DOHH2 (cell line): ENCODE measurements around the gene P3R3URF.
A peak's percentile ranks its signal among the peaks of the same experiment; 100 is the strongest.
"Not testable (repeated sequence)": the region's sequence is repeated elsewhere in the genome, so short reads cannot be mapped to it uniquely, and the experiment has no call there.

Experiments
- H3F3A ChIP-seq: fragments of 200-600 bp; sonication (generic), shearing (Covaris generic); 2 replicates; pipeline ENCODE4 v1.6.0; 2016; ENCODE audit warnings: antibody characterized with exemption, mild to moderate bottlenecking; ENCODE audit not compliant: control insufficient read depth, insufficient read depth
- H3K27ac ChIP-seq: fragments of 200-600 bp; sonication (generic); 2 replicates; pipeline ENCODE4 v1.5.1; 2014; ENCODE audit warnings: low read depth, mild to moderate bottlenecking, low read length, moderate library complexity
- H3K27me3 ChIP-seq: fragments of 200-600 bp; sonication (generic); 2 replicates; pipeline ENCODE4 v1.6.1; 2014; ENCODE audit warnings: mild to moderate bottlenecking, low read length, mixed read lengths; ENCODE audit not compliant: control insufficient read depth
- H3K36me3 ChIP-seq: fragments of 200-600 bp; sonication (generic); 2 replicates; pipeline ENCODE4 v1.6.1; 2014; ENCODE audit warnings: mild to moderate bottlenecking, low read length, moderate library complexity, mixed read lengths; ENCODE audit not compliant: control insufficient read depth
- H3K4me1 ChIP-seq: fragments of 200-600 bp; sonication (generic); 2 replicates; pipeline ENCODE4 v1.6.1; 2014; ENCODE audit warnings: mild to moderate bottlenecking, low read length, mixed read lengths; ENCODE audit not compliant: control insufficient read depth
- H3K4me2 ChIP-seq: fragments of 200-600 bp; sonication (generic); 2 replicates; pipeline ENCODE4 v1.6.0; 2014; ENCODE audit warnings: mild to moderate bottlenecking, low read length, moderate library complexity
- H3K4me3 ChIP-seq: fragments of 200-600 bp; sonication (generic); 2 replicates; pipeline ENCODE4 v1.5.1; 2014; ENCODE audit warnings: mild to moderate bottlenecking, low read length, mixed read lengths
- H3K79me2 ChIP-seq: fragments of 200-600 bp; sonication (generic); 2 replicates; pipeline ENCODE4 v1.6.1; 2014; ENCODE audit warnings: mild to moderate bottlenecking, low read length, mixed read lengths; ENCODE audit not compliant: control insufficient read depth
- H3K9me2 ChIP-seq: fragments of 200-600 bp; sonication (generic); replicated peaks from 2 replicates; pipeline ENCODE4 v1.6.1; 2014; ENCODE audit warnings: mild to moderate bottlenecking, low read length, mixed read lengths; ENCODE audit not compliant: control insufficient read depth
- H3K9me3 ChIP-seq: fragments of 200-600 bp; sonication (generic); 2 replicates; pipeline ENCODE4 v1.6.1; 2014; ENCODE audit warnings: antibody characterized with exemption, low read length, mixed read lengths; ENCODE audit not compliant: control insufficient read depth, insufficient read depth
- H4K20me1 ChIP-seq: fragments of 200-600 bp; sonication (generic); 2 replicates; pipeline ENCODE4 v1.6.0; 2014; ENCODE audit warnings: low read depth, mild to moderate bottlenecking, antibody characterized with exemption, low read length, moderate library complexity; ENCODE audit not compliant: control insufficient read depth, insufficient read depth
- CTCF ChIP-seq: fragments of 200-600 bp; sonication (generic); IDR thresholded peaks from one replicate; pipeline ENCODE4 v1.5.1; 2014; ENCODE audit warnings: antibody characterized with exemption, mild to moderate bottlenecking, low read depth, low read length; ENCODE audit not compliant: poor library complexity, severe bottlenecking
- EZH2phosphoT487 ChIP-seq: fragments of 200-600 bp; sonication (generic); IDR thresholded peaks from 2 replicates; pipeline ENCODE4 v1.6.1; 2017; ENCODE audit warnings: borderline replicate concordance, mild to moderate bottlenecking, antibody characterized with exemption, low read length, moderate library complexity, mixed read lengths

The P3R3URF gene

GRCh38 chr1:46176211-46176865, at the start of gene P3R3URF:
P3R3URF (minus strand) TSS chr1:46176488; CDS start chr1:46176471, 17 bp downstream.
- Histone ChIP-seq H3K9me3 (no peaks in the 10 kb centered on the region), H3K36me3 (no peaks in the 10 kb centered on the region), H3K79me2 (no peaks in the 10 kb centered on the region), H3K4me2 (no peak within 1 kb of the TSS), H3K4me1 (peaks cover 19% of the 10 kb centered on the region), H3F3A (no peaks in the 10 kb centered on the region), H3K27ac (no peak within 1 kb of the TSS), H3K9me2 (no peaks in the 10 kb centered on the region), H3K4me3 (no peak within 1 kb of the TSS), H4K20me1 (no peaks in the 10 kb centered on the region), H3K27me3 (no peaks in the 10 kb centered on the region)
- TF ChIP-seq EZH2phosphoT487 (no peak), CTCF (no peak)

GRCh38 chr1:46224966-46225365, 48.7 kb upstream of the P3R3URF start:
- Histone ChIP-seq H3K27ac (no peak overlapping the region), H3K9me2 (no peaks in the 10 kb centered on the region), H4K20me1 (no peaks in the 10 kb centered on the region), H3K27me3 (no peaks in the 10 kb centered on the region), H3K9me3 (no peaks in the 10 kb centered on the region), H3K4me3 (no peak overlapping the region), H3K4me2 (no peak overlapping the region), H3K36me3 (no peaks in the 10 kb centered on the region), H3K79me2 (no peaks in the 10 kb centered on the region), H3F3A (no peaks in the 10 kb centered on the region), H3K4me1 (peaks cover 14% of the 10 kb centered on the region)
- TF ChIP-seq EZH2phosphoT487 (no peak), CTCF (no peak)

- TF ChIP-seq EZH2phosphoT487, result no peak
- TF ChIP-seq CTCF, result peak; percentile 98
- H3K79me2 ChIP-seq, result no peaks in the 10 kb centered on the region
- H3F3A ChIP-seq, result no peaks in the 10 kb centered on the region
- no peaks in the 10 kb centered on the region for H3K36me3 ChIP-seq
- H3K9me2 ChIP-seq, result no peaks in the 10 kb centered on the region
- H3K4me1 ChIP-seq, result peaks cover 14% of the 10 kb centered on the region
- H3K27ac ChIP-seq, result no peak overlapping the region
- no peaks in the 10 kb centered on the region for H3K9me3 ChIP-seq
- peak overlapping the region; percentile 41 for H3K4me2 ChIP-seq
- H3K4me3 ChIP-seq, result no peak overlapping the region
- peaks cover 2% of the 10 kb centered on the region; the same call in 1 of the 2 replicates for H3K27me3 ChIP-seq
- no peaks in the 10 kb centered on the region for H4K20me1 ChIP-seq
Measured at GRCh38 chr1:46223472-46223943, 47.2 kb upstream of the P3R3URF start.

GRCh38 chr1:46223055-46223454, 46.8 kb upstream of the P3R3URF start:
- H3K79me2 ChIP-seq, H3K4me3 ChIP-seq, H3K9me3 ChIP-seq, H3K36me3 ChIP-seq, H3K9me2 ChIP-seq, H3F3A ChIP-seq, H4K20me1 ChIP-seq, H3K27ac ChIP-seq, H3K27me3 ChIP-seq: not testable (repeated sequence)
- H3K4me1 ChIP-seq, result peaks cover 14% of the 10 kb centered on the region
- peak overlapping the region; percentile 41 for H3K4me2 ChIP-seq
